HTERT RPE-1 (cell line): ENCODE data around the gene CLDND2.
"Not testable (repeated sequence)": the region's sequence is repeated elsewhere in the genome, so short reads cannot be mapped to it uniquely, and the experiment has no call there.

ENCODE experiments used
- in situ Hi-C: fragments of 300-500 bp; cut with MboI; formaldehyde crosslinking; loops from 4 replicates; pipeline ENCODE4 v1.14.3; 2020; ENCODE audit warnings: low sequenced_read_pairs

CLDND2 gene

GRCh38 chr19:51368366-51369282 lies at the start of gene CLDND2:
Gene CLDND2 (minus strand): TSS chr19:51369003. CDS start chr19:51368577, 426 bp downstream.
- in situ Hi-C loops = no loop called here

GRCh38 chr19:51417810-51418157 lies 49.0 kb upstream of the CLDND2 start:
- in situ Hi-C loops = no loop called here

GRCh38 chr19:51417107-51417809 lies 48.5 kb upstream of the CLDND2 start, which contains the start of gene SIGLEC10:
Gene SIGLEC10 (minus strand): TSS chr19:51417642. CDS start chr19:51417581, 61 bp downstream.
- in situ Hi-C loops = no loop called here

- in situ Hi-C loops = not testable (repeated sequence)
Measured at GRCh38 chr19:51416422-51416821, 47.6 kb upstream of the CLDND2 start.

GRCh38 chr19:51415187-51415586 lies 46.4 kb upstream of the CLDND2 start:
- in situ Hi-C loops = no loop called here

GRCh38 chr19:51410950-51411748 lies 42.3 kb upstream of the CLDND2 start:
- in situ Hi-C loops = no loop called here

GRCh38 chr19:51407511-51408131 lies 38.8 kb upstream of the CLDND2 start:
- in situ Hi-C loops = no loop called here

- in situ Hi-C loops = no loop called here
Measured at GRCh38 chr19:51402117-51402516, 33.3 kb upstream of the CLDND2 start.

- in situ Hi-C loops = not testable (repeated sequence)
Measured at GRCh38 chr19:51399936-51400335, 31.1 kb upstream of the CLDND2 start.

GRCh38 chr19:51399231-51399630 lies 30.4 kb upstream of the CLDND2 start:
- in situ Hi-C loops = no loop called here

- in situ Hi-C loops = no loop called here
Measured at GRCh38 chr19:51398096-51398704, 29.4 kb upstream of the CLDND2 start.

GRCh38 chr19:51397453-51397852 lies 28.6 kb upstream of the CLDND2 start:
- in situ Hi-C loops = not testable (repeated sequence)

- in situ Hi-C loops = no loop called here
Measured at GRCh38 chr19:51396175-51396574, 27.4 kb upstream of the CLDND2 start.

GRCh38 chr19:51394050-51394836 lies 25.4 kb upstream of the CLDND2 start:
- in situ Hi-C loops = no loop called here

GRCh38 chr19:51392701-51393100 lies 23.9 kb upstream of the CLDND2 start:
- in situ Hi-C loops = no loop called here

GRCh38 chr19:51391073-51391611 lies 22.3 kb upstream of the CLDND2 start:
- in situ Hi-C loops = no loop called here

GRCh38 chr19:51389143-51389542 lies 20.3 kb upstream of the CLDND2 start:
- in situ Hi-C loops = no loop called here

- in situ Hi-C loops = no loop called here
Measured at GRCh38 chr19:51387924-51388389, 19.2 kb upstream of the CLDND2 start, which contains the start of gene LIM2. Gene LIM2 (minus strand): TSS chr19:51387974. CDS start chr19:51387443, 531 bp downstream.
